Measurements from ENCODE around the gene INO80.
"Not testable (repeated sequence)": the region's sequence is repeated elsewhere in the genome, so short reads cannot be mapped to it uniquely, and the experiment has no call there.

The INO80 gene

DNA sequence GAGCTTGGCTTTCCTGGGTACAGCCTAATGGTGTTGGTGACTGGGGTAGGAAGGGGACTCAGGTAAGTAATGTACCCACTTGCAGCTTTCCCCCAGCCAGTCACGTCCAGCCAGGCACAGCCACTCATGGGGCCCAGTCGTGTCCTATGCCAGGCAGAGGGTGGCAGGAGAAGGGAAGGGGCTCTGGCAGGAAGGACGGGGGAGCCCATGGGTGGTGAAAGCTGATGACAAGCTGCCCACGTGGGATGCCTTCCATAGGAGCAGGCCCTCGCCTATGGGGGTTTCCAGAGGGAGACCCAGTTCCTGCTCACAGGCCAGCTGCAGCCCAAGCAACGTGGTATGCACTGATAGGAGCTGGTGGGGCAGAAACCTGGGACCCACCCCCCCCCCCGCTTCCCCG, 152.1 kb downstream of the INO80 start:
- Mint-ChIP-seq H3K9me3 (no peaks in the 10 kb centered on the region), H3K4me3 (no peak overlapping the region), H3K27ac (no peak overlapping the region), H3K27me3 (no peaks in the 10 kb centered on the region), H3K36me3 (no peaks in the 10 kb centered on the region), H3K4me1 (peaks cover 13% of the 10 kb centered on the region in 2 donors)
- ATAC-seq (replicated peaks): no peak
- no peak for DNase-seq

DNA sequence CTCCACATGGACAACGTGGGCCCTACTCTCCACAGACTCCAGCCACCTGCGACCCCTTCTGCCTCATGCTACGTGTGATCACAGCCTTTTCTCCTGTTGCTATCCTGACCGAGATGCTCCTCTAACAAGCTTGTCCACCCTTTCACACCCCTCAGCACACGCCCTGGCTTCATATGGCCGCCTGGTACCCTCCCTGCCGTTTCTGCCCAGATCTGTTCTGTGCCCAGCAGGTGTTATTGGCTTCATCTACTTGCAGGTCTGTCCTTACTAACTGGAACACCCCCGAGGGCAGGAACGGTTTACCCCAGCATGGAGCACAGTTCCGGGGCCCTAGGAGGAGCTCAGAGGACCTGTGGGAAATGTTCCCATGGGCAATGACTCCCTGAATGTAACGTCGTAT, 152.9 kb downstream of the INO80 start:
- H3K9me3 Mint-ChIP-seq: no peaks in the 10 kb centered on the region
- H3K4me3 Mint-ChIP-seq: no peak overlapping the region
- DNase-seq (no peak), ATAC-seq (replicated peaks) (no peak)
- no peaks in the 10 kb centered on the region for H3K36me3 Mint-ChIP-seq
- H3K27ac Mint-ChIP-seq: no peak overlapping the region
- peaks cover 13 to 17% of the 10 kb centered on the region in 2 donors for H3K4me1 Mint-ChIP-seq
- no peaks in the 10 kb centered on the region for H3K27me3 Mint-ChIP-seq

DNA sequence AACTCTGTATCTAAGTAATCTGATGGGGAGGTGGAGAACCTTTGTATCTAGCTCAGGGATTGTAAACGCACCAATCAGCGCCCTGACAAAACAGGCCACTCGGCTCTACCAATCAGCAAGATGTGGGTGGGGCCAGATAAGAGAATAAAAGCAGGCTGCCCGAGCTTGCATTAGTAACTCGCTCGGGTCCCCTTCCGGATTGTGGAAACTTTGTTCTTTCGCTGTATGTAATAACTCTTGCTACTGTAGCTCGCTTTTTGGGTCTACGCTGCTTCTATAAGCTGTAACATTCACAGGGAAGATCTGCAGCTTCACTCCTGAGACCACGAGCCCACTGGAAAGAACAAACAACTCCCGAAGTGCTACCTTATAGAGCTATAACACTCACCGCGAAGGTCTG, 153.8 kb downstream of the INO80 start:
- H3K9me3 Mint-ChIP-seq, H3K27me3 Mint-ChIP-seq, H3K4me3 Mint-ChIP-seq: not testable (repeated sequence)

DNA sequence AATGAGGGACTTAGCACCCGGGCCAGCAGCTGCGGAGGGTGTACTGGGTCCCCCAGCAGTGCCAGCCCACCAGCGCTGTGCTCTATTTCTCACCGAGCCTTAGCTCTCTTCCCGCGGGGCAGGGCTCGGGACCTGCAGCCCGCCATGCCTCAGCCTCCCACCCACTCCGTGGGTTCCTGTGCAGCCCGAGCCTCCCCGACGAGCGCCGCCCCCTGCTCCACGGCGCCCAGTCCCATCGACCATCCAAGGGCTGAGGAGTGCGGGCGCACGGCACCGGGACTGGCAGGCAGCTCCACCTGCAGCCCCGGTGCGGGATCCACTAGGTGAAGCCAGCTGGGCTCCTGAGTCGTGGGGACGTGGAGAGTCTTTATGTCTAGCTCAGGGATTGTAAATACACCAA, 154.3 kb downstream of the INO80 start:
- peaks cover 13 to 17% of the 10 kb centered on the region in 2 donors for H3K4me1 Mint-ChIP-seq
- not testable (repeated sequence) for H3K4me3 Mint-ChIP-seq, H3K36me3 Mint-ChIP-seq

More for the DNA sequence above, 153.8 kb downstream of the INO80 start:
- H3K36me3 Mint-ChIP-seq; ATAC-seq (replicated peaks); H3K27ac Mint-ChIP-seq; DNase-seq: not testable (repeated sequence)
- peaks cover 13 to 17% of the 10 kb centered on the region in 2 donors for H3K4me1 Mint-ChIP-seq

DNA sequence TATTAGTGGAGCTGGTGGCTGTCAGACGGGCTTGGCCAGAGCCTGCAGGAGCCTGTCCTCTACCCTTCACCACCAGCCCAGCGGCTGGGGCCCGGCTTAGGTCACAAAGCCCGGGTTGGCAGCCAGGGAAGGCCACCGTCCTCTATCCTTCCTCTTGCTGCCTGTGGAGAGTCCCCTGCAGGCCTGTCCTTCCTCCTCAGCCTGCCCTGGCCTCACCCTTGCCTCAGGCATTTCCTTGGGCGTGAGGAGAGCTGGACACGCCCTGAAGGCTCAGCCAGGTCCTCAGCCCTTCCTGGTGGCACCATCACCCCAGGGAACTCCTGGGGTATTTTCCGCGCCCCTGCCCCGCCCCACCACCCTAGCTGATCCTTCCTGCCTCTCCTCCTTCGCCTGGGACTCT, 155.2 kb downstream of the INO80 start:
- Mint-ChIP-seq H3K36me3 (peaks cover 3 to 5% of the 10 kb centered on the region in 2 donors), H3K4me1 (peaks cover 13 to 17% of the 10 kb centered on the region in 2 donors), H3K4me3 (no peak overlapping the region), H3K27ac (no peak overlapping the region), H3K9me3 (no peaks in the 10 kb centered on the region), H3K27me3 (no peaks in the 10 kb centered on the region)
- DNase-seq (no peak), ATAC-seq (replicated peaks) (no peak)

More for the DNA sequence above, 154.3 kb downstream of the INO80 start:
- not testable (repeated sequence) for DNase-seq; ATAC-seq (replicated peaks); H3K27ac Mint-ChIP-seq; H3K27me3 Mint-ChIP-seq; H3K9me3 Mint-ChIP-seq

DNA sequence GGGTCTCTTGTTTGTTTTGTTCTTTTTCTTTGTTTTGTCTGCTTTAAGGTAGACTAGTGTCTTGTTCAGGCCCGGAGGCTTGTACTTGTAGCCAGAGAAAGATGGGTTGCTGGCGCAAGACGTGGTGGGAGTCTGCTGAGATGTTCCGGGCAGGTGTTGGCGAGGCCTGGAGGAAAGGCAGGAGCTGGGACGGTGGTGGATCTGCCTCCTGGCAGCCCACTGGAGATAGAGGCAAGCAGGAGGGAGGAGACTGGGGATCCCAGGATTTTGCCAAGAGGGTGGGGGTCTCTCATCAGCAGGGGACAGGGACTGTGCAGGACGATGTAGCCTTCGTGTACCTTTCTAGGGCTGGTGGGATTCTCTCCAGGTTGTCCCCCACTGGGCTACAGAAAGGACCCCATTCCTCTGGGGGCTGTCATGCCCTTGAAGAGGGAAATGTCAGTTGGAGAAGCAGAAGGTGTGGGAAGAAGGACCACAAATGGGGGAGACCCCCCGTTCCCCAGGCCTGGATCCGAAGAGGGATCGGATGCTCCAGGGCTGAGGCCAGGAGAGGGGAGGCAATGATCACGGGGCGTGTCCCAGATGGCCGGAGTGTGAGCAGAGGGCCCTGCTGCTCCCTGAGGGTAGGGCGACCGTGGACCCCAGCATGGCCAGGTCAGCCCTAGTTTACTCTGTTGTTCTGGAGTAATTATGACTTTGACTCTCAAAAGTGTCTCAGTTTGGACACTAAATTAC, 155.8 kb downstream of the INO80 start:
- peak overlapping the region; percentile 53 for H3K27ac Mint-ChIP-seq
- peaks cover 13 to 17% of the 10 kb centered on the region in 2 donors for H3K4me1 Mint-ChIP-seq
- ATAC-seq (replicated peaks): no peak
- no peak for DNase-seq
- H3K4me3 Mint-ChIP-seq: no peak overlapping the region
- H3K9me3 Mint-ChIP-seq: no peaks in the 10 kb centered on the region
- H3K36me3 Mint-ChIP-seq: peaks cover 5 to 8% of the 10 kb centered on the region in 2 donors
- no peaks in the 10 kb centered on the region for H3K27me3 Mint-ChIP-seq

DNA sequence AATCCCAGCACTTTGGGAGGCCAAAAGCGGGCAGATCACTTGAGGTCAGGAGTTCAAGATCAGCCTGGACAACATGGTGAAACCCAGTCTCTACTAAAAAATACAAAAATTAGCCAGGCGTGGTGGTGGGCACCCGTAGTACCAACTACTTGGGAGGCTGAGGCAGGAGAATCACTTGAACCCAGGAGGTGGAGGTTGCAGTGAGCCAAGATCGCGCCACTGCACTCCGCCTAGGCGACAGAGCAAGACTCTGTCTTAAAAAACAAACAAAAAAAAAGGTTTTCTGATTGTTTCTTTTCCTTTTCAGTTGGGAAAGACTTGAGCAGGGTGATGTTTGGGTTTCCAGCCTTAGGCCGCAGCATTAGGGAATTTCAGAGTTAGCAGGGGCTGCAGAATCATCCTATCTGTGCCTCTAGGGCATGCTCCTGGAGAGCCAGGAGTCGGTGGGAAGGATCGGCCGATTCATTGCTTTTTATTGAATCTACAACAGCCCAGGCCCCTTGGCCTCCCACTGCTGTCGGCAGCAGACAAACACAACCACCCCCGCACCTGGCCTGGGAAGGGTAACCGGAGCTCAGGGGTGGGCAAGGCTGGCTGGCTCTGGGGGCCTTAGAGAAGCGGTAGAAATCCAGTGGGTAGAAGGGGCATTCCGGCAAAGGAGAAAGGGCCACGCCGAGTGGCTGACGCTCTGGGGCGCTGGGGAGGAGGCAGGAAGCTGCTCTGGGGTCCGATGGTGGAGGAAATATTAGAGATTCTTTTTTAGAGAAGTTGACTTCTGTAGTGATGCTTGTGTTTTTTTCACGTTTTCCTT, 156.5 kb downstream of the INO80 start:
- DNase-seq: no peak
- Mint-ChIP-seq H3K27ac (peak overlapping the region; percentile 53), H3K9me3 (no peaks in the 10 kb centered on the region), H3K27me3 (no peaks in the 10 kb centered on the region), H3K4me3 (no peak overlapping the region), H3K4me1 (peaks cover 13 to 15% of the 10 kb centered on the region in 2 donors), H3K36me3 (peaks cover 5 to 8% of the 10 kb centered on the region in 2 donors)
- ATAC-seq (replicated peaks): peak; percentile 46

DNA sequence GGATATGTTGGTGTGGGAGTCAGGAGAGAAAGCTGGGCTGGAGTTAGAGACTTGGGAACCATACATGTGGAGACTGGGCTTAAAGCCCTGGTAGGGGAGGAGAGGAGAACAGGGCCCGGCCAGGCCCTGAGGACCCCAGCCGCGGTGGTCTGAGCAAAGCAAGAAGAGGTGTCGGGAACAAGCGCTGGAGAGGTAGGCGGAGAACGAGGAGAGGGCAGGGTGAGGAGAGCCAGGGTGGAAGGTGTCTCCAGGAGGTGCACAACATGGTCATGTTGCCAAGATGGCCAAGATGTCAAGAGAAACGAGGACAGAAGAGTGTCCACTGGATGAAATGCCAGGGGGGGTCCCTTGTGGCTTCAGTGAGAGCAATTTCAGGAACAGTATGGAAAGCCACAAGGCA, 157.4 kb downstream of the INO80 start:
- ATAC-seq (replicated peaks): no peak
- H3K4me3 Mint-ChIP-seq: no peak overlapping the region
- peaks cover 20 to 21% of the 10 kb centered on the region in 2 donors for H3K4me1 Mint-ChIP-seq
- H3K27ac Mint-ChIP-seq: no peak overlapping the region
- DNase-seq: no peak
- peaks cover 5 to 8% of the 10 kb centered on the region in 2 donors for H3K36me3 Mint-ChIP-seq
- no peaks in the 10 kb centered on the region for H3K27me3 Mint-ChIP-seq
- H3K9me3 Mint-ChIP-seq: no peaks in the 10 kb centered on the region

DNA sequence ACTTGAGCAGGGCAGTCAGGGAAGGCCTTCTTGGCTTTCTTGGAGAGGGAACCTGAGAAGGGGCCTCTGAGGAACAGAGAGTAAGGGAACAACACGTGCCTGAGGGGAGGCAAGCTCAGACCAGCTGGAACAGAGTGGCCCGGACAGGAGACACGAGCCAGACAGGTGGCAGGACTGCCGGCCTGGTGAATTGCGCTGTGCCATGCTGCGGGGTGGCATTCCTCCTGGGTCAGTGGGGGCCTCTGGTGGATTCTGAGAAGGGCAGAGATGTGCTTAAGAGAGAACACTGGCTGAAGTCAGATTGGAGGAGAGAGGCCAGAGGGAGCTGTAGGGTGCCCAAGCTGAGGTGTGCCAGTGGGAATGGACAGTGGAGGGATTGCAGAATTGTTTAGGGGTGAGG, 157.9 kb downstream of the INO80 start:
- no peaks in the 10 kb centered on the region for H3K9me3 Mint-ChIP-seq
- ATAC-seq (replicated peaks) (no peak), DNase-seq (no peak)
- peaks cover 5 to 8% of the 10 kb centered on the region in 2 donors for H3K36me3 Mint-ChIP-seq
- no peak overlapping the region for H3K4me3 Mint-ChIP-seq
- H3K27ac Mint-ChIP-seq: no peak overlapping the region
- peaks cover 24 to 26% of the 10 kb centered on the region in 2 donors for H3K4me1 Mint-ChIP-seq
- no peaks in the 10 kb centered on the region for H3K27me3 Mint-ChIP-seq

DNA sequence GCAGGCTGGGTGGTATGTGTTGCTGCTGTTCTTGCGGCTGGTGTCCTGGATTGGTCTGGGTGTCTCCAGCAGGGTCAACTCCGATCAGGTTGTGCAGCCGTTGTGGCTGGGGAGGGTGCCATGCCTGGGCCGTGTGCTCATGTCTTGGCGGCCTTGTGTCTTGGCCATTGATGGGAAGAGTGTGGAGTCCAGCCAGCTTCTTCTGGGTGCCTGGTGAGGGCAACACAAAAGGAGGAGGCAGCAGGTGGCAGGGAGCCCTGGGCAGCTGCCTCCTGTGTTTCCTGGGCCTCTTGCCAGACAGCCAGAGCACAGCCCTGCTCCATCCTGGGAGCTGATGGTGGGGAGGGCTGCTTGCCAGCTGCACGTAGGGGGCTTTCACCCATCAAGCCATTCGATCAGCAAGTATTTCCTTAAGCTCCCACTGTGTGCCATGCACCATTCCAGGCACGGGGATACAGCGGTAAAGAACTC, 158.5 kb downstream of the INO80 start:
- no peaks in the 10 kb centered on the region for H3K27me3 Mint-ChIP-seq
- DNase-seq (no peak), ATAC-seq (replicated peaks) (no peak)
- no peak overlapping the region for H3K4me3 Mint-ChIP-seq
- H3K27ac Mint-ChIP-seq: no peak overlapping the region
- H3K9me3 Mint-ChIP-seq: no peaks in the 10 kb centered on the region
- peaks cover 28 to 31% of the 10 kb centered on the region in 2 donors for H3K4me1 Mint-ChIP-seq
- H3K36me3 Mint-ChIP-seq: peaks cover 5 to 8% of the 10 kb centered on the region in 2 donors

DNA sequence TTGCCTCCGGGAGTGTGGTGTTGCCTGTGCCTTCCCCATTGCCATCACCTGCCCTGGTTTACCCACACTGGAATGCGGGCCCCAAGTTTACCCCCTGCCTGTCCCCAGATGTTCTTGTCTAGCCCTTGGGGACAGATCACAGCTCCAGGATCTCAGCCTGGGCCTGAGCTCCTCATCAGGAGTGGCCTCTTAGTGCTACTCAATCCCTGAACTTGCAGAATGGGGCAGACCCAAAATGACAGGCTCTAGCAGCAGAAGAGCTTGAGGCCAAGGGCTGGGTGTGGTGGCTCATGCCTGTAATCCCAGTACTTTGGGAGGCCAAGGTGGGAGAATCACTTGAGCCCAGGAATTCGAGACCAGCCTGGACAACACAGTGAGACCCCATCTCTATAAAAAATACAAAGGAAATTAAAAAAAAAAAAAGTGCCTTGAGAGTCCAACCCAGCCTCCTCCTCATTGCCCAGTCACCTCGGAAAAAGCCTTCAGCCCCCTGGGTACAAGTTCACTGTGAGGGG, 159.0 kb downstream of the INO80 start:
- ATAC-seq (replicated peaks) (no peak), DNase-seq (no peak)
- Mint-ChIP-seq H3K4me3 (no peak overlapping the region), H3K27ac (no peak overlapping the region), H3K36me3 (peaks cover 5 to 8% of the 10 kb centered on the region in 2 donors), H3K4me1 (peaks cover 30 to 36% of the 10 kb centered on the region in 2 donors), H3K9me3 (no peaks in the 10 kb centered on the region), H3K27me3 (no peaks in the 10 kb centered on the region)

DNA sequence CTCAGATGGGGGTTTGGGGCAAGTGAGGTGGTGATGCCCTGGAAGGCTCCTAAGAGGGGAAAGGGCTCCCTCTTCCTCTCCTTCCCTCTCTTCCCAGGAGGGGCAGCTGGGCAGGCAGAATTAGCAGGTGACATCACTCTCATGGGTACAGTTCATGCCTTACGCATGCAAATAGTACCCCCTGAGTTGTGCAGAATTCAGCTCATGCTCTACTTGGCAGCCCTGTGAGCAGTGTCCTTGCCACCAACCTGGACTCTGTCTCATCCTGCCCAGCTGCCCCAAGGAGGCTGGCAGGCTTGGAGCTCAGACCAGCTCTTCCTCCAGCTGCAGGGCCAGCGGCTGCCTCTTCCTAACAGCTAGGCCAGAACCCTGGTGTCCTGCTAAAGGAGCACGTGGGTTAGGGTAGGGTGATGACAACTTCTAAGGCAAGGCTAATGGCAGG, 159.5 kb downstream of the INO80 start:
- H3K4me3 Mint-ChIP-seq: no peak overlapping the region
- H3K27ac Mint-ChIP-seq: no peak overlapping the region

DNA sequence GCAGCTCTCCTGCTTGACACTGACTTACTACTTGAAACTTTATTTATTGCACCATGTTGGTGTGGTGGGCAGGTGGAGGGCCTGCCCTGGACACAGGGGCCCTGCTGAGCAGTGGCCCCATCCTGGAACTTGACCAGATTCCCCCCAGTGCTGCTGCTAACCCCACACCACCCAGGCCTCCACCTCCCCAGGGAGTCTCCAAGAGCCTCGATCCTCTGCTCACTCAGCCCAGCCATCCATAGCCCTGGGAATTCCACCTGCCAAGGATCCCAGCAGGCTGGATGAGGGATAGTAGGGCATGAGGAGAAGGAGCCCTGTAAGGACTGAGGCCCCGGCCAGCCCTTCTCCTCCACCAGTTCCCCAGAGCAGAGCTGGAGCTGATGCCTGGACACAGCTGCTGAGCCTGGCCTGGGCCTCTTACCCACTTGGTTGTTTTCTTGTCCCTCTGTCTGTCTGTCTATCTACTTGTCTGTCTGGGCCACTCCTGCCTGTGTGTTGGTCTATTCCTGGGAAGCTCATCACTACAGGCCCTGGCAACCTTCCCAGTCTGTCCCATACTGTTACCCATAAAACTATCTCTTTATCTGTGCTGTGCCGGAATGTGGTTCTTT, 160.0 kb downstream of the INO80 start:
- Mint-ChIP-seq H3K36me3 (peaks cover 5 to 8% of the 10 kb centered on the region in 2 donors), H3K9me3 (no peaks in the 10 kb centered on the region), H3K27me3 (peaks cover 0 to 4% of the 10 kb centered on the region in 2 donors), H3K27ac (no peak overlapping the region), H3K4me1 (peaks cover 31 to 38% of the 10 kb centered on the region in 2 donors), H3K4me3 (no peak overlapping the region)
- DNase-seq (no peak), ATAC-seq (replicated peaks) (no peak)

More for the DNA sequence above, 159.5 kb downstream of the INO80 start:
- peaks cover 31 to 38% of the 10 kb centered on the region in 2 donors for H3K4me1 Mint-ChIP-seq
- peaks cover 5 to 8% of the 10 kb centered on the region in 2 donors for H3K36me3 Mint-ChIP-seq
- ATAC-seq (replicated peaks): no peak
- peaks cover 0 to 3% of the 10 kb centered on the region in 2 donors for H3K27me3 Mint-ChIP-seq
- DNase-seq: no peak
- no peaks in the 10 kb centered on the region for H3K9me3 Mint-ChIP-seq
